ENCODE results near the gene DTL.

- no peak for TF ChIP-seq CTCF (IDR thresholded peaks at IDR 0.05)
- TF ChIP-seq POLR2A (IDR thresholded peaks at IDR 0.05), result no peak
Observed at GRCh38 chr1:212078826-212079225, 43.3 kb downstream of the DTL start.
